ENCODE data around the gene HLA-DMA. TPM values are rescaled to one million over a fixed set of nuclear protein-coding genes. Genes with fewer than 3 reads are reported as not detected.

HLA-DMA gene
- total RNA-seq, 2 donors from 2014 or later = 9.2 to 15.4 TPM

GRCh38 chr6:32973144-32974015, 20.5 kb upstream of the HLA-DMA start:
- Histone ChIP-seq H3K27ac (peak overlapping the region; percentile 99 to 100), H3K27me3 (no peaks in the 10 kb centered on the region), H3K4me3 (peak overlapping the region; percentile 75 to 96), H3K36me3 (peaks cover 61% of the 10 kb centered on the region), H3K9me3 (no peaks in the 10 kb centered on the region), H3K4me1 (peaks cover 3 to 43% of the 10 kb centered on the region in 2 donors)
- no peak for DNase-seq (ENCODE audit: low spot score)
- TF ChIP-seq CTCF (IDR thresholded peaks at IDR 0.05) = no peak

- Histone ChIP-seq H3K36me3 (peaks cover 53% of the 10 kb centered on the region), H3K4me3 (peak overlapping the region; percentile 75 to 96), H3K9me3 (no peaks in the 10 kb centered on the region), H3K27ac (peak overlapping the region; percentile 99 to 100), H3K4me1 (peaks cover 3 to 36% of the 10 kb centered on the region in 2 donors), H3K27me3 (no peaks in the 10 kb centered on the region)
- TF ChIP-seq CTCF (IDR thresholded peaks at IDR 0.05) = no peak
- no peak for DNase-seq (ENCODE audit: low spot score)
Observed at GRCh38 chr6:32972353-32973143, 19.7 kb upstream of the HLA-DMA start.

GRCh38 chr6:32971581-32972352, 18.9 kb upstream of the HLA-DMA start:
- TF ChIP-seq CTCF (IDR thresholded peaks at IDR 0.05) = no peak

GRCh38 chr6:32971242-32971580, 18.3 kb upstream of the HLA-DMA start:
- no peak for TF ChIP-seq CTCF (IDR thresholded peaks at IDR 0.05)
- H3K27ac ChIP-seq = peak overlapping the region; percentile 99 to 100
- no peak for DNase-seq (ENCODE audit: low spot score)
- no peaks in the 10 kb centered on the region for H3K9me3 ChIP-seq
- H3K4me3 ChIP-seq = peak overlapping the region; percentile 75 to 92
- H3K27me3 ChIP-seq = no peaks in the 10 kb centered on the region
- peaks cover 3 to 36% of the 10 kb centered on the region in 2 donors for H3K4me1 ChIP-seq
- H3K36me3 ChIP-seq = peaks cover 40% of the 10 kb centered on the region

More at GRCh38 chr6:32971581-32972352, 18.9 kb upstream of the HLA-DMA start:
- peak overlapping the region; percentile 75 to 96 for H3K4me3 ChIP-seq
- H3K36me3 ChIP-seq = peaks cover 45% of the 10 kb centered on the region
- H3K9me3 ChIP-seq = no peaks in the 10 kb centered on the region
- no peaks in the 10 kb centered on the region for H3K27me3 ChIP-seq
- peaks cover 3 to 36% of the 10 kb centered on the region in 2 donors for H3K4me1 ChIP-seq
- peak overlapping the region; percentile 99 to 100 for H3K27ac ChIP-seq
- DNase-seq (ENCODE audit: low spot score) = peak; percentile 100

GRCh38 chr6:32970413-32971241, 17.7 kb upstream of the HLA-DMA start:
- peaks cover 34% of the 10 kb centered on the region for H3K36me3 ChIP-seq
- no peak for TF ChIP-seq CTCF (IDR thresholded peaks at IDR 0.05)

More at GRCh38 chr6:32970413-32971241, 17.7 kb upstream of the HLA-DMA start:
- Histone ChIP-seq H3K27me3 (no peaks in the 10 kb centered on the region), H3K4me3 (peak overlapping the region; percentile 75 to 92), H3K9me3 (no peaks in the 10 kb centered on the region), H3K4me1 (peaks cover 3 to 36% of the 10 kb centered on the region in 2 donors), H3K27ac (peak overlapping the region; percentile 99 to 100)
- DNase-seq (ENCODE audit: low spot score) = peak; percentile 86
